Measurements from ENCODE around the gene XRCC4. TPM values are rescaled to one million over a fixed set of nuclear protein-coding genes. Genes with fewer than 3 reads are reported as not detected.

The XRCC4 gene
- total and polyA plus RNA-seq, 4 donors = 2.3 to 4.9 (median 3.0) TPM

- H3K4me1 ChIP-seq (ENCODE audit: control insufficient read depth in 4 of 4, insufficient read depth in 4 of 4, low read length in 3 of 4) = no peaks in the 10 kb centered on the region
- no peak for TF ChIP-seq HNF4G (IDR thresholded peaks at IDR 0.05)
- no peak for TF ChIP-seq SP1 (IDR thresholded peaks at IDR 0.05)
- no peak for TF ChIP-seq ZBTB33 (IDR thresholded peaks at IDR 0.05)
- TF ChIP-seq GABPA (IDR thresholded peaks at IDR 0.05 in 1 of 2, conservative IDR thresholded peaks at IDR 0.05 in 1 of 2) = no peak
- TF ChIP-seq JUND (IDR thresholded peaks at IDR 0.05) = no peak
- no peak for TF ChIP-seq ATF3 (IDR thresholded peaks at IDR 0.05)
- no peak for TF ChIP-seq NR2F2 (IDR thresholded peaks at IDR 0.05)
- no peak for TF ChIP-seq REST (IDR thresholded peaks at IDR 0.05)
- no peak for TF ChIP-seq FOXA2 (IDR thresholded peaks at IDR 0.05)
- no peak for TF ChIP-seq CTCF (IDR thresholded peaks at IDR 0.05; ENCODE audit: low read depth, low read length, missing input control)
- TF ChIP-seq MAX (IDR thresholded peaks at IDR 0.05) = no peak
- no peak for TF ChIP-seq EGR1 (IDR thresholded peaks at IDR 0.05; ENCODE audit: low read depth in 2 of 2)
- no peak for TF ChIP-seq RAD21 (IDR thresholded peaks at IDR 0.05)
- no peak for TF ChIP-seq HNF4A (conservative IDR thresholded peaks at IDR 0.05)
- no peak for TF ChIP-seq FOXA1 (IDR thresholded peaks at IDR 0.05)
- no peak for TF ChIP-seq YY1 (IDR thresholded peaks at IDR 0.05)
- TF ChIP-seq RXRA (IDR thresholded peaks at IDR 0.05) = no peak
- no peaks in the 10 kb centered on the region for H3K27me3 ChIP-seq (ENCODE audit: control insufficient read depth in 4 of 4, insufficient read depth in 4 of 4, low read length in 3 of 4)
- DNase-seq (ENCODE audit: low spot score) = no peak
- H3K4me3 ChIP-seq (ENCODE audit: low read depth in 1 of 3, low read length in 3 of 3) = no peak overlapping the region
- 98% methylated on average over 2 of the region's 2 CpGs for WGBS
- H3K27ac ChIP-seq (ENCODE audit: low read depth in 1 of 2, low read length in 2 of 2) = no peak overlapping the region
- H3K9ac ChIP-seq (ENCODE audit: low read depth in 1 of 2, low read length in 2 of 2) = no peak overlapping the region
- H3K36me3 ChIP-seq (ENCODE audit: control insufficient read depth in 4 of 4, insufficient read depth in 3 of 4, low read depth in 1 of 4, low read length in 3 of 4) = no peaks in the 10 kb centered on the region
- no peaks in the 10 kb centered on the region for H3K9me3 ChIP-seq (ENCODE audit: control insufficient read depth in 4 of 4, low read length in 3 of 4)
These were observed 47.4 kb upstream of the XRCC4 start for GRCh38 chr5:83029912-83030311.

- Histone ChIP-seq H3K4me3 (ENCODE audit: low read depth in 1 of 3, low read length in 3 of 3) (no peak overlapping the region), H3K4me1 (ENCODE audit: control insufficient read depth in 4 of 4, insufficient read depth in 4 of 4, low read length in 3 of 4) (no peaks in the 10 kb centered on the region), H3K9ac (ENCODE audit: low read depth in 1 of 2, low read length in 2 of 2) (no peak overlapping the region), H3K36me3 (ENCODE audit: control insufficient read depth in 4 of 4, insufficient read depth in 3 of 4, low read depth in 1 of 4, low read length in 3 of 4) (no peaks in the 10 kb centered on the region), H3K27me3 (ENCODE audit: control insufficient read depth in 4 of 4, insufficient read depth in 4 of 4, low read length in 3 of 4) (no peaks in the 10 kb centered on the region), H3K27ac (ENCODE audit: low read depth in 1 of 2, low read length in 2 of 2) (no peak overlapping the region), H3K9me3 (ENCODE audit: control insufficient read depth in 4 of 4, low read length in 3 of 4) (no peaks in the 10 kb centered on the region)
- DNase-seq (ENCODE audit: low spot score) = no peak
- 98% methylated on average over 1 of the region's 1 CpG for WGBS
- TF ChIP-seq YY1 (IDR thresholded peaks at IDR 0.05) (no peak), REST (IDR thresholded peaks at IDR 0.05) (no peak), GABPA (IDR thresholded peaks at IDR 0.05 in 1 of 2, conservative IDR thresholded peaks at IDR 0.05 in 1 of 2) (no peak), MAX (IDR thresholded peaks at IDR 0.05) (no peak), CTCF (IDR thresholded peaks at IDR 0.05; ENCODE audit: low read depth, low read length, missing input control) (no peak), EGR1 (IDR thresholded peaks at IDR 0.05; ENCODE audit: low read depth in 2 of 2) (no peak), HNF4A (conservative IDR thresholded peaks at IDR 0.05) (no peak), FOXA2 (IDR thresholded peaks at IDR 0.05) (no peak), RXRA (IDR thresholded peaks at IDR 0.05) (no peak), SP1 (IDR thresholded peaks at IDR 0.05) (no peak), FOXA1 (IDR thresholded peaks at IDR 0.05) (no peak)
These were observed 46.0 kb upstream of the XRCC4 start for GRCh38 chr5:83031381-83031780.
